Astrocyte of the spinal cord (primary cell): ENCODE results near the gene CYYR1.
A peak's percentile ranks its signal among the peaks of the same experiment; 100 is the strongest.

Source experiments
- DNase-seq: peaks from one replicate; pipeline ENCODE4 v3.0.0; 2011; ENCODE audit warnings: low read depth, low spot score
- H3K4me3 ChIP-seq: 2 replicates; pipeline ENCODE4 v1.5.1; 2011; ENCODE audit warnings: low read depth, mild to moderate bottlenecking, low read length, moderate library complexity
- CTCF ChIP-seq: IDR thresholded peaks from 2 replicates; pipeline ENCODE4 v1.5.1; 2012; ENCODE audit warnings: low read depth, mild to moderate bottlenecking, low read length, inconsistent platforms
- in situ Hi-C: cut with HindIII; loops from 2 replicates; pipeline ENCODE4 v1.10.0; 2017; ENCODE audit warnings: low sequenced_read_pairs

CYYR1 gene

GRCh38 chr21:26559099-26559498, 14.0 kb downstream of the CYYR1 start:
- DNase-seq: no peak
- H3K4me3 ChIP-seq: no peak overlapping the region
- in situ Hi-C loops: no loop called here
- no peak for TF ChIP-seq CTCF

GRCh38 chr21:26557106-26557505, 16.0 kb downstream of the CYYR1 start:
- in situ Hi-C loops: no loop called here
- DNase-seq: no peak
- no peak for TF ChIP-seq CTCF

GRCh38 chr21:26555540-26556146, 17.4 kb downstream of the CYYR1 start:
- DNase-seq: no peak
- TF ChIP-seq CTCF: no peak
- no peak overlapping the region for H3K4me3 ChIP-seq
- in situ Hi-C loops: no loop called here

More at GRCh38 chr21:26557106-26557505, 16.0 kb downstream of the CYYR1 start:
- H3K4me3 ChIP-seq: no peak overlapping the region

- TF ChIP-seq CTCF: no peak
- in situ Hi-C loops: no loop called here
- H3K4me3 ChIP-seq: no peak overlapping the region
- DNase-seq: no peak
These were observed 18.7 kb downstream of the CYYR1 start for GRCh38 chr21:26554365-26554764.

GRCh38 chr21:26553898-26554297, 19.2 kb downstream of the CYYR1 start:
- H3K4me3 ChIP-seq: no peak overlapping the region
- in situ Hi-C loops: no loop called here
- TF ChIP-seq CTCF: no peak
- DNase-seq: no peak

- no peak overlapping the region for H3K4me3 ChIP-seq
- TF ChIP-seq CTCF: no peak
- peak; percentile 9 for DNase-seq
- in situ Hi-C loops: no loop called here
These were observed 22.8 kb downstream of the CYYR1 start for GRCh38 chr21:26550326-26550725.
